C4-2B (cell line): ENCODE data around the gene RBM20.

Source experiments
- H3K27ac ChIP-seq: fragments of 450-650 bp; 2 replicates; pipeline ENCODE4 v1.5.1; 2017
- CTCF ChIP-seq: fragments of 450-650 bp; conservative IDR thresholded peaks from 2 replicates; pipeline ENCODE4 v1.5.1; 2017; ENCODE audit warnings: mild to moderate bottlenecking
- ZFX ChIP-seq: fragments of 450-650 bp; IDR thresholded peaks from 2 replicates; pipeline ENCODE4 v1.6.1; 2017

The RBM20 gene

GRCh38 chr10:110730345-110731050 lies 86.4 kb downstream of the RBM20 start:
- TF ChIP-seq CTCF (no peak), ZFX (no peak)
- H3K27ac ChIP-seq = no peak overlapping the region

GRCh38 chr10:110733218-110733952 lies 89.2 kb downstream of the RBM20 start:
- 0 out of 2 replicates have a peak overlapping the region, but pooled peaks have one; percentile 12 for H3K27ac ChIP-seq
- TF ChIP-seq CTCF (no peak), ZFX (no peak)

GRCh38 chr10:110735620-110736027 lies 91.5 kb downstream of the RBM20 start:
- TF ChIP-seq CTCF (no peak), ZFX (no peak)
- H3K27ac ChIP-seq = no peak overlapping the region

GRCh38 chr10:110737886-110738634 lies 93.9 kb downstream of the RBM20 start:
- TF ChIP-seq CTCF (no peak), ZFX (no peak)

GRCh38 chr10:110739811-110740271 lies 95.7 kb downstream of the RBM20 start:
- TF ChIP-seq ZFX (no peak), CTCF (no peak)
- H3K27ac ChIP-seq = no peak overlapping the region

More at GRCh38 chr10:110737886-110738634, 93.9 kb downstream of the RBM20 start:
- H3K27ac ChIP-seq = no peak overlapping the region

- no peak overlapping the region for H3K27ac ChIP-seq
- TF ChIP-seq ZFX = no peak
- TF ChIP-seq CTCF = no peak
Measured at GRCh38 chr10:110742801-110743200, 98.7 kb downstream of the RBM20 start.

GRCh38 chr10:110744782-110745181 lies 100.6 kb downstream of the RBM20 start:
- no peak overlapping the region for H3K27ac ChIP-seq
- TF ChIP-seq ZFX = no peak
- TF ChIP-seq CTCF = no peak
